ENCODE measurements around the gene ZACN.

ZACN gene

DNA sequence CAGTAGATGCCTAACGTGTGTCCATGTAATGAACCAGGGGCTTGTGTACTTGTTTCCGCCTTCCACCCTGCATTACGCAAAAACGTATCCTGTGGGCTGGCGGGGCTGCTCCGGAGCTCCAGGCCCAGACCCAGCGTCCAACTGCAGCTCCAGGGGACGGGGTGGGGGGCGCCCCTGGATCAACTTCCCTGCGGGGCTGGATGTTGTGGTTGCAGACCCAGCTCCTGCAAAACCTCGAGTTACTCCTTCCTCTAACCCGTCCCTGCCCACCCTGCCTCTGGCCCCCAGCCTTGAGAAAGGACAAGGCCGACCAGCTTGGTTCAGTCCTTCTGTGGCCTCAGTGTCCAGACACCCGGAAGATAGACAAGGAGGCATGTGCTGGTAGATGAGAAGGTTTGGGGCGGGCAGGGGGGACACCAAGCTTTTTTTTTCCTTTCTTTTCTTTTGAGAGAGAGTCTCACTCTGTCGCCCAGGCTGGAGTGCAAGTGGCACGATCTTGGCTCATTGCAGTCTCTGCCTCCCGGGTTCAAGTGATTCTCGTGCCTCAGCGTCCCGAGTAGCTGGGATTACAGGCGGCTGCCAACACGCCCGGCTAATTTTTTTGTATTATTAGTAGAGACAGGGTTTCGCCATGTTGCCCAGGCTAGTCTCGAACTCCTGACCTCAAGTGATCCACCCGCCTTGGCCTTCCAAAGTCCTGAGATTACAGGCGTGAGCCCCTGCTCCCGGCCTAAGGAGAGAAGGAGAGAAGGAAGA lies 25.3 kb downstream of the ZACN start:
- no peak for DNase-seq

GRCh38 chr17:76104896-76105231 lies 25.9 kb downstream of the ZACN start:
- DNase-seq = no peak

DNA sequence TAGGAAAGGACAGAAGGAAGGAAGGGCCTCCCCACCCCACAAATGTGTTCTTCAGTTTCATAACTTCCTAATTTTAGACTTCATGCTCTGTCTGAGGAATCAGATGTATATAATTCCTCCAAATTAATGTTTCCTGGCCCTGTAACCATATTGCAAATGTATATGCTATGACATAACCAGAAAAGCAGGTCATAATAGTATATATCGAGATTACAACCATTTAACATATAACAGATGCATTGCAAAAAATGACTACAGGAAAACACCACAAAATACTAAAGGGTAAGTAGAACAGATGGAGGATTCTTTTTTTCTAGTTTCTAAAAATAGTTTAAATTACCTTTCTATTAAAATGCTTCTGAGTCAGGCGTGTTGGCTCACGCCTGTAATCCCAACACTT lies 27.7 kb downstream of the ZACN start:
- DNase-seq = no peak

- DNase-seq = no peak
Observed at GRCh38 chr17:76107509-76107908, 28.5 kb downstream of the ZACN start.

DNA sequence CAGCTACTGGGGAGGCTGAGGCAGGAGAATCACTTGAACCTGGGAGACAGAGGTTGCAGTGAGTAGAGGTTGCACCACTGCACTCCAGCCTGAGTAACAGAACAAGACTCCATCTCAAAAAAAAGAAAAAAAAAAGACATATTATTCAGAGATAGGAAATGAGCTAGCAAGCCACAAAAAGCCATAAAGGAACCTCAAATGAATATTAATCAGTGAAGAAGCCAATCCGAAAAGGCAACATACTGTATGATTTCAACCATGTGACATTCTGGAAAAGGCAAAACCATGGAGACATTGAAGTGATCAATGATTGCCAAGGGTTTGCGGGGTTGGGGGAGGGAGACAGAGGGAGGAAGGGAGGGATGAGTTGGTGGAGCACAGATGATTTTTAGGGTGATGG lies 33.0 kb downstream of the ZACN start:
- no peak for DNase-seq

- DNase-seq = no peak
Observed at GRCh38 chr17:76115138-76115754, 36.3 kb downstream of the ZACN start.

- no peak for DNase-seq
Observed at GRCh38 chr17:76119409-76120371, 40.7 kb downstream of the ZACN start.

DNA sequence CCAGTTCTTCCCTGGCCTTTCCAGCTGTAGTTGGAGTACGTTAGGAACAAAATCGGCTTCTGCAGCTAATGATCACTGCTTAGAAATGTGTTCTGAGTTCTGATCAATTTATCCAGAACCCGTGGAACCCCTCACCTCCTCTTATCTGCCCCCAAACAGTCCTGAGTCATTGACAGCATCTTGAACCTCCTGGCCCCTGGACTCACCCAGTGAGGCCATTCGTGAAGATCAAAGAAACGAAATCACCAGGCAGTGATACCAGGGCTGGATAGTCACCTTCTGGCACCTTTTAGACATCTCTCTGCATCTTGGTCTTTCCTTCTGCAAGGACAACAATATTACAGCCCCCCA lies 41.7 kb downstream of the ZACN start:
- DNase-seq = no peak

- DNase-seq = peak; percentile 17 to 42
Observed at GRCh38 chr17:76121932-76122430, 43.0 kb downstream of the ZACN start.

DNA sequence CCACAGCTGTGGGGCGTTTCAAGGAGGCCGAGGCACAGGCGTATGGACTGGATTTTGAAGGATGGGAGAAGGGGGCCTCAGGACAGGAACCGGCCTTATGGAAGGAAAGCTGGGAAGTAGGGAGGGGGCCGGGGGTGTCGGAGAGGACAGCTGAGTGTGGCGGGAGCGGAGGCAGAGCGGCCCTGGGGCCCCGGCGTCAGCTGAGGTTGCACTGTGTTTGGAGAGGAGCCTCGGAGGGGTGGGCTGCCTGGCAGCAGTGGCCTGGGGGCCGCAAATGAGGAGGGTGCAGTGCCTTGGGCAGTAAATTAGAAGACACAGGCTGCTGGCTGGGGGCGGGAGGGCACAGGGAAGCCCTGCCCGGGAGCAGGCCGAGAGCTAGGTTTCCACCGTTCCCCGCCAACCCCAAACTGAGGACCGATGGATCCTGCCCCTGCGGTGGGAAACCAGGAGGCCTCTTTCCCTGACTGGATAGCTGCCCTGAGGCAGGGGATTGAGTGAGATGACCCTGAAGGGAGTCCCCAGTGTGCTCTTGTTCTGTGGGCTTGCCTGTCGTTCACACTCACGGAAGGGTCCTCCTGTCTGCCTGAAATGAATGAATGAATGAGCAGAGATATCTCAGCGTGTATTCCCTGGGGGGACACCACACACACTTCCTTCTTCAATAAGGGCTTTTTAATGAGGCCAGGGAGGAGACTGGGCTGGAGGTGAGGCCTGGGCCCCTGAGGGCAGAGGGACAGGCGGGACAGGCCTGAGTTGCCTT lies 43.6 kb downstream of the ZACN start:
- DNase-seq = no peak

- DNase-seq = no peak
Observed at GRCh38 chr17:76123191-76123499, 44.2 kb downstream of the ZACN start.

- no peak for DNase-seq
Observed at GRCh38 chr17:76123749-76124581, 45.0 kb downstream of the ZACN start.

DNA sequence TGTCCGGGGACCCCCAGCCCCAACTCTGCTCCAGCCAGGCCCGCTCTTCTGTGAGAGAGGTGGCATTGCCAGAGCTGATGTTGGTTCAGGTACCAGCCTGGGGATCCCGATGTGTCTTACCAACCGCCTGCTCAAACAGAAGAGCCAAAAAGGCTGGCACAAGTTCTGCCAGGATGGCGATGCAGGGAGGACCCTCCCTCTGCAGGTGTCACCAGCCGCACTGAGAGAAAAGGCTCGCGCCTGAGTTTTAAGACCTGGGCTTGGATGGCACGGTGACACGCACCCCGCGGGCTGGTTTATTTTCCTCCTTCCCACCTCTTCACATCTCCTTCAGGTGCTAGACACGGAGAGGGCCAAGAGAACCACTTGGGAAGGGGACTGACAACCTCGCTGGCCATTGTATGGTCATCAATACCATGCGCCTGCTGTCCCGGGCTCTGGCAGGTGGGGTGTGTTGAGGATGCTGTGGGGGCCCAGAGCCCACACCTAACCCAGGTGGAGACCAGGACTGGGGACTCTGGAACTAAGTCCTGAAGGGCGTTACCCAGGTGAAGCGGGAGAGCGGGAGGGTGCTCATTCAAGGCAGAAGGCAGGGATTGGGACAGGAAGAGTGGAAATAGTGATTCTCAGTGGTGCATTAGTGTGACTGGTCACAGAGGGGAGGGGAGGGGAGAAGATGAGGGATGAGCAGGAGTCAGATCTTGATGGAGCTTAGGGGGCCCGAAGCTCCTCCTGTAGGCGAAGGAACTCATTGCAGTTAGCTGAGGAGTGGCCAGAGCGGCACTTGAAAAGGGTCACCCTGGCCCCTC lies 45.8 kb downstream of the ZACN start:
- no peak for DNase-seq

DNA sequence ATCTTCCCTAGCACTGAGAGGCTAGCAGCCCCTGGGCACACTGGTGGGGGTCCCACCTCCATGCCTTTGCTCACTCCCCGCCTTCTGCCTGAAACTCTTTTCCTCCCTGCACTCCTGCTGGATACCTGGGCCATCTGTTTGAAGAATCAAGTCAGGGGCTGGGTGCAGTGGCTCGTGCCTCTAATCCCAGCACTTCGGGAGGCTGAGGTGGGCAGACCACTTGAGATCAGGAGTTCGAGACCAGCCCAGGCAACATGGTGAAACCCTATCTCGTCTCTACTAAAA lies 46.4 kb downstream of the ZACN start:
- no peak for DNase-seq

GRCh38 chr17:76125922-76126321 lies 46.9 kb downstream of the ZACN start:
- no peak for DNase-seq

DNA sequence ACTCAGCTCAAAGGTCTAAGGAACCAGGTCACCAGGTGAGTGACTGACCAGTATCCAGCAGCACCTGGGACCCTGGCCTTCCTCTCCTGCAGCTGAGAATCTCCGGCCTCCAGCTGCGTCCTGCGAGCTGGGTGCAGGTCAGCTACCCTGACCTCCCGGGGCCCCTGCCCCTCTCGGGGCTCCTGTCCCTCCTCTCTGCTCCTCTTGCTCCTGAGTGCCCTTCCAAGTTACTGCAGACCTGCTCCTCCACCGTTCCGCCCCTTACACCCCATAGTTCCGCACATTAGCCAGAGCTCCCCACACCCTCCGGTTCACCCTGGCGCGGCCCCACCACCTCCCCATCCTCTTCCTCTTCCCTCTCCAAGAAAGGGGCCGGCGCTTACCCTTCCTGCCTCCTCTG lies 51.5 kb downstream of the ZACN start:
- DNase-seq = no peak

DNA sequence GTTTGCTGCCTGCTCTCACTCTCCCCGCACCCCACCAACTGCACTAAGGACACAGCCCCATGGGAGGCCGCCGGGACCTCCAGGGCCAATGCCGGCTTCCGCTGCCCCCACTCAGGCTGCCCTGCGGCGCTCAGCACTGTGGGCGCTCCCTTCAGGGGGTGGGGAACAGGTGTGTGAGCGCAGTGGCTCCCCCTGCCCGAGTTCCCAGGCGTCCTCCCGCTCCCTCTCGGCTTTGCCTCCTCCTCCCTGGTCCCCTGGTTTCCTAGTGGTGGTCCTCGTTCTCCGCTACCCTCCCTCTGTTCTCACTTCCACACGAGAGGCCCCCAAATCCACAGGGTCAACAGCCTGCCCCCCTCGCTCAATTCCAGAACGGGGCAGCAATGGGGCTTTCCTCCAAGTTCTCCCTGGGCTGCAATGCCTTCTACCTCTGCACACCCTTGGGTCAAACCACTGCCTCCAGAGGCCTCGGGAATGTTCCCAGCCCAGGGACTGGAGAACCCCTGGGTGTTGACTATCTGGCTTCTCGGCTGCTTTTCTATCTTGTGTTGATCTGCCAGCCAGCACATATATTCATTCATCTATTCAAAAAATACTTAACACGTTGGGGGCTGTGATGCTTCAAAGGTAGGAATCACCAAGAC lies 52.2 kb downstream of the ZACN start:
- DNase-seq = no peak

GRCh38 chr17:76131692-76132573 lies 53.0 kb downstream of the ZACN start:
- DNase-seq = no peak
